ENCODE results near the gene SPDYC.
"Not testable (repeated sequence)": the region's sequence is repeated elsewhere in the genome, so short reads cannot be mapped to it uniquely, and the experiment has no call there.

SPDYC gene

GRCh38 chr11:65134952-65135632, 34.9 kb upstream of the SPDYC start:
- peak; percentile 97 for DNase-seq

GRCh38 chr11:65135633-65136145, 34.3 kb upstream of the SPDYC start:
- no peak for DNase-seq

DNA sequence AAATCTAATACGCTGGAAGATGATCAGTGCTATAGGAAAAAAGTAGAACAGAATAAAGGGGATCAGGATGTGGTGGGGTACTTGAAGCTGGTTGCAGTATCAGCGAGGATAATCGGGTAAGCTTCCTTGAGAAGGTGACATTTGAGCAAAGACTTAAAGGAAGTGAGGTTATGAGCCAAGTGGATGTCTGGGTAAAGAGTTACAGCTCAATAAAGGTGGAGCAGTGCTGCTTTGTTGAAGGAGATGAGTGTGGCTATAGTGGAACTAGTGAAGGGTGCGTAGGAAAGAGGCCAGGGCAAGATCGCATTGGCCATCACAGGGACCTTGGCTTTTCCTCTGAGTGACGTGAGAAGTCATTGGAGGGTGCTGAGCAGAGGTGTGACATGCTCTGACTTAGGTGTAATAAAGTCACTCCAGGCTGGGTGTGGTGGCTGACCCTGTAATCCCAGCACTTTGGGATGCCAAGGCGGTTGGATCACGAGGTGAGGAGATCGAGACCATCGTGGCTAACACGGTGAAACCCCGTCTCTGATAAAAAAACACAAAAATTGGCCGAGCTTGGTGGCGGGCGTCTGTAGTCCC, 33.4 kb upstream of the SPDYC start:
- no peak for DNase-seq

GRCh38 chr11:65141896-65142494, 28.0 kb upstream of the SPDYC start:
- DNase-seq = no peak

DNA sequence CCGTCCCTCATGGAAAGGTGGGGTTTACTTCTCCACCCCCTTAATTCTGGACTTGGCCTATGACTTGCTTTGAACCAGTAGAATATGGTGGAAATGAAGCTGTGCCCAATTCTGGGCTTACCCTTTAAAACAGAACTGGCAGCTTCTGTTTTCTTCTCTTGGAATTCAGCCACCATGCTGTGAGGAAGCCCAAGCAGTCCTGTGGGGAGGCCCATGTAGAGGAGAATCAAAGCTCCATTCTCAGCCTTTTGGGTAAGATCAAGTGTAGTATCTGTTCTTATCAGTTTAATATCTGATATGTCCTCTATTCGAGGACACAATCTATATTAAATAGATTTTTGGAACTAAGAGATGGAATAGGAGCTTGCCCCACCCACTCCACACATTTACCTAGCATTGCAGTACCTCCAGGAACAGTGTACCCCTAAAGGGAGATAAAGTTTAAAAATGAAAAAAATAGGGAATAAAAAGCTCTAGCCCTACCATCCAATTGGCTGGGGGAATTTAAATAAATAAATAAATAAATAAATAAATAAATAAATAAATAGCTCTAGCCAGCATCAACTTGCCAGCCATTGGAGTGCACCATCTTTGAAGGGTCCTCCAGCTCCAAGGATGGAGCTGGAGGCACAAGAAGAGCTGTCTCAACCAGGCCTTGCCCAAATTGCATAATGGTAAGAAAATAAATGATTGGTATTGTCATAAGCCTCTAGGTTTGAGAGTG, 22.5 kb upstream of the SPDYC start:
- no peak for DNase-seq

- no peak for DNase-seq
Measured at GRCh38 chr11:65148657-65149056, 21.4 kb upstream of the SPDYC start.

- DNase-seq = not testable (repeated sequence)
Measured at GRCh38 chr11:65150131-65150508, 19.9 kb upstream of the SPDYC start.

DNA sequence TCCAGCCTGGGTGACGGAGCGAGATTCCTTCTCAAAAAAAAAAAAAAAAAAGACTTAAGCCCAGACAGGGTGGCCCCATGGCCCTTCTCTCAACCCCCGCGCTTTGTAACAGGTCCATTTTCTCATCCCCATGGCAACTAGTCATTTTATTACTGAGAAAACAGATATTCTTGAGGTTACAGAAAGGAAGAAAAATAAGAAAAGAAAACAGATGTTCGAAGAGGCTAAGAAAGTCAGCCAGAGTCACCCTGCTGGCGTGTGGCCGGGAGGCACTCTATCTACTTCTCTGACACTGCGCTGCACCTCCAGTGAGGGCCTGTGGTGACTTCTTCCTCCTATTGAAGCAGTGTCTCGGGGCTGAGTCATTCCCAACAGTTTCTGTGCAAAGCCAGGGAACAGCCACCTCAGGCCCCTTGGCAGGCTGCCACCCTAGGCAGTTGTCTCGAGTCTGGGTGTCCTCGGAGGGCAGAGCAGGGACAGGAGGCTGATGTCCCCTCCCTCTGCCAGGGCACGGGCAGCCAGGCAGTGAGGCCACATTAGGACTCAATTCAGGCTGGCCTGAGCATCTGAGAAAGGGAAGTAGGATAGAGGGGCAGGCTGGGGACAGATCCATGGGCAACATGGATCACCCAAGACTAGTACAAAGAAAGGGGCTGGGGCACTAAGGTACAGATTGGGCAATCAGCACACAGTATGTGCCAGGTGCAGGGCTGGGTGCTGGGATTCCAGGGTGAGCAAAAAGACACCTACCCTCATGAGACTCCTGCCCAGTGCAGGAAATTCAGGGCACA, 19.3 kb upstream of the SPDYC start:
- DNase-seq = no peak

DNA sequence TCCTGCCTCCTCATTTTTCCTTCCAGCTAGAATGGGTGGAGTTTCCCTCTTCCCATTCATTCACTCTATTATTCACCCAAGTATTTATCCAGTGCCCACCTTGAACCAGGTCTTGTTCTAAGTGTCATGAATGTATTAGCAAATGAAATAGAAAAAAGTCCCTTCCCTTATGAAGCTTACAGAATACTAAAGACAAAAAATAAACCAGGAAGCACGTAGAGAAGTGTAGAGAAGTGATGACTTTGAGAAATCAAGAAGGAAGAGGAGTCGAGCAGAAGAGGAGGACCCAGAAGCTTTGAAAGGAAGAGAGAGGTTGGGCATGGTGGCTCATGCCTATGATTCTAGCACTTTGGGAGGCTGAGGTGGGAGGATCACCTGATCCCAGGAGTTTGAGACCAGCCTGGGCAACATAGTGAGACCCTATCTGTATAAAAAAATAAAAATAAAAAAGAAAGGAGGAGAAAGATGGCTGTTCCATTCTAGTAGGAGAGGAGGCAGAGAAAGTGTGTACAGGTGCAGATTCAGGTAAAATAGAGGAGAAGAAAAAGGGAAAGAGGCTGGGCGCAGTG, 18.6 kb upstream of the SPDYC start:
- DNase-seq = no peak

DNA sequence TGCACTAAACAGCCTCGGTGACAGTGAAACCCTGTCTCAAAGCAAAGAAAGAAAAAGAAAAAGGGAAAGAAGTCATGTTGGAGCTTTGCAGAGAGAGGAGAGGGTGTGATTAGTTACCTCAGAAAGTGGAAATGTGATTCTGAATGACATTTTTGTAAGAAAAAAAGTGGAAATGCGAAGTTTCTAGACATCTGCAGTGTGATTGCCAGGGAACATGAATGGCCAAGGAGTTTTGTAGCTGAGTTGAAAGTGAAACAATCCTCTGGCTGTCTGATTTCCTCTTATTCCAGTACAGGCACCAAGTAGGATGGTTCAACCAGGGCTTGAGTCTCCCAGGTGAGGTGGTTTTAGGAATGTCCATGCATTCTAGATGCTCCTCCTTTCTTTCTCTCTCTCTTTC, 17.9 kb upstream of the SPDYC start:
- no peak for DNase-seq

DNA sequence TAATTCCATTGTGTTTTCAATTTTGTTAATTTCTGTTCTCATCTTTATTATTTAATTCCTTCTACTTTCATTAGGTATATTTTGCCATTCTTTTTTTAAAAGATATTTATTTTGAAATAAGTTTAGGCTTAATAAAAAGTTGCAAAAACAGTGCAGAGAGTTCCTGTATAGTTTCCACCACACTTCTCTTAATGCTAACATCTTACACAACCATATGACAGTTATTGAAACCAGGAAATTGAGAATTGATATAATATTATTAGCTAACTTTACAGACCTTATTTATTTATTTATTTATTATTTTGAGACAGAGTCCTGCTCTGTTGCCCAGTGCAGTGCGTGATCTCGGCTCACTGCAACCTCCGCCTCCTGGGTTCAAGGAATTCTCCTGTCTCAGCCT, 13.8 kb upstream of the SPDYC start:
- DNase-seq = no peak

DNA sequence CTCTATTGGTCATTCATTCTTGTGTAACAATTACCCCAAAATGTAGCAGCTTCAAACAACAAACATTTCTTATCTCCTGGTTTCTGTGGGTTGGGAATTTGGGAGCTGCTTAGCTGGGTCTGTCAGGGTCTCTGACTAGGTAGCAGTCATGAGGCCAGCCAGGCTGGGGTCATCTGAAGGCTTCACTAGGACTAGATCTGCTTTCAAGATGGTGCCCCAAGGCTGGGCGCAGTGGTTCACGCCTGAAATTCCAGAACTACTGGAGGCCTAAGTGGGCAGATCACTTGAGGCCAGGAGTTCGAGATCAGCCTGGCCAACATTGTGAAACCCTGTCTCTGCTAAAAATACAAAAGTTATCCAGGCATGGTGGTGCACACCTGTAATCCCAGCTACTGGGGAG, 13.1 kb upstream of the SPDYC start:
- no peak for DNase-seq

GRCh38 chr11:65157336-65157735, 12.7 kb upstream of the SPDYC start:
- DNase-seq = no peak

DNA sequence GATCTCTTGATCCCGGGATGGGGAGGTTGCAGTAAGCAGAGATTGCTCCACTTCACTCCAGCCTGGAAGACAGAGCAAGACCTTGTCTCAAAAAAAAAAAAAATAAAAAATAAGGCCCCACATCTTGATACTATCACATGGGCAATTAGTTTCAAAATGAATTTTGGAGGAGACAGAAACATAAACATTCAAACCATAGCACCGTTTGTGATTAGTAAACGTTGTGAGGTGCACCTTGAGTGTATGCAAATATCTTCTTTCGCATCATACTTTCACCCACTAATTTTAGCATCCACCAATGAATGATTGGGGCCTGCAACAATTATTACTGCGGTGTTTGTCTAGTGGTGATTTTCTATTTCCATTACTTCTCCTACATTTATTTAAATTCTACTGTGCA, 11.0 kb upstream of the SPDYC start:
- DNase-seq = no peak

DNA sequence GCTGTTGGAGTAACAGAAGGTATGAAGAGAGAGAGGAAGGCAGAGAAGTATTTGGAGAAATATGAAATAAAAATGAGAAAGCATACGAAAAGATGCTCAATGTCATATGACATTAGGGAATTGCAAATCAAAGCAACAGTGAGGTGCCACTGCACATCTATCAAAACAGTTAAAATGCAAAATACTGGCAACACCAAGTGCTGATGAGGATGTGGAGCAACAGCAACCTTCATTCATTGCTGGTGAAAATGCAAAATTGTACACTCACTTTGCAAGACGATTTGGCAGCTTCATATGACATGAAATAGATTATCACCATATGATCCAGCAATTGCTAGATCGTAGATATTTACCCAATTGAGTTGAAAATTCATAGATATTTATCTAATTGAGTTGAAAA, 9.4 kb upstream of the SPDYC start:
- DNase-seq = no peak

- DNase-seq = no peak
Measured at GRCh38 chr11:65163684-65164083, 6.3 kb upstream of the SPDYC start.

- DNase-seq = no peak
Measured at GRCh38 chr11:65165410-65166317, 4.4 kb upstream of the SPDYC start.

GRCh38 chr11:65166893-65167292, 3.1 kb upstream of the SPDYC start:
- DNase-seq = no peak

DNA sequence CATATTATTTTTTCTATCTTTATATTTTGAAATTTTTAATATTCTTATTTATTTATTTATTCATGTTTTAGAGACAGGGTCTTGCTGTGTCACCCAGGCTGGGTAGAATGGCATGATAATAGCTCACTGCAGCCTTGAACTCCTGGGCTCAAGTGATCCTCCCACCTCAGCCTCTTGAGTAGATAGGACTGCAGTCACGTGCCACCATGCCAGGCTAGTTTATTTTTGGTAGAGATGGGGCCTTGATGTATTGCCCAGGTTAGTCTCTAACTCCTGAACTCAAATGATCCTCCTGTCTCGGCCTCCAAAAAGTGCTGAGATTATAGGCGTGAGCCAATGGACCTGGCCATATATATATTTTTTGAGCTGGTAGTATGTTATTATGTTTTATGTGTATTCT, 2.4 kb upstream of the SPDYC start:
- DNase-seq = no peak

GRCh38 chr11:65169164-65169641, 830 bp upstream of the SPDYC start:
- no peak for DNase-seq

DNA sequence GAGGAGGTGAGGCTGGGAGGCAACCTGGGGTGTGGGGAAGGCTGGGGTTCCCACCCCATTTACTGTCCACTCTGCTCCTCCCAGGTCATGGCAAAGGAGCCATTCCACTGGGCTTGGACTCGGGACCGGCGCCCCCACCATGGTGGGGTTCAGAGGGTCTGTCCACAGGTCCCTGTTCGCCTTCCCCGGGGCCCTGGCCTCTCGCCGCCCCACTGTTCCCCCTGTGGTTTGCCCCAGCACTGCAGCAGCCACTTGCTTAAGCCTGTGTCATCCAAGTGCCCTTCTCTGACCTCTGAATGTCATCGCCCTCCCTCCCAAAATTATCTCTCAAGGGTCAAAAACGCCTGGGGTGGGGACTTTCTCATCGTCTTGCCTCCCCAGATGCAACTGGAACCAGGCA, 2.6 kb downstream of the SPDYC start:
- DNase-seq = no peak
